ENCODE data around the gene PRSS27.
"Not testable (repeated sequence)": the region's sequence is repeated elsewhere in the genome, so short reads cannot be mapped to it uniquely, and the experiment has no call there.

Gene PRSS27

DNA sequence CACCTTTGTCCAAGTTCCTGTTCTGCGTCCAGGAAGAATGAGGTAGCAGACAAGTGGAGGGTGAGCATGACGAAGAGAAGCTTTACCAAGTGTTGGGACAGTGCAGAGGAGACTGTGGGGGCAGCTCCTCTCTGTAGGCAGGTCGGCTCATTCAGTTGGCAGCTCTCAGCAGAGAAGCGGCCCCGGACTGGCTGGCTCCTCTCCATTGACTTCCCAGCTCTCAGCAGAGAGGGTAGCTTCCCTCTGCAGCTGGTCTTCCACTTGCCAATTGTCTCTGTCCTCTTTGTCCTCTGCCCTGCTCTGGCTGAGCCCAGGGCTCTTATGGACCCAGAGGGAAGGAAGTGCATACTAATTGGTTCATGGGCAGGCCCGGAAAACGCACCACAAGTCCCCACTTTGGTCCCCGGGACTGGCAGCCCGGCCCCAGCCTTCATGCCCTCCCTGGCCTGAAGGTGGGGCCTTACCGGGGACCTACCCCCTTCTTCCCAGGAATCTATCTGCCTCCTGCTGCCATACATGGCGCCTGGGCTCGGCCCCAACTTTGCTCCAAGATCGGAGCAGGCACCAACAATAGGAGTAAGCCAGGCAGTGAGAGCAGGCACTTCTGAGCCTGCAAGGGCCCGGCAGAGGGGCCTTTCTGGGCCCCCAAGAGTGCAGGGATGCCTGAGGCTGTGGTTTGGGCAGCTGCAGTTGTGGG, 27.6 kb downstream of the PRSS27 start:
- no peak for DNase-seq

- no peak for DNase-seq
Measured at GRCh38 chr16:2691491-2692248, 28.4 kb downstream of the PRSS27 start.

GRCh38 chr16:2690852-2691251, 29.2 kb downstream of the PRSS27 start:
- DNase-seq, result no peak

DNA sequence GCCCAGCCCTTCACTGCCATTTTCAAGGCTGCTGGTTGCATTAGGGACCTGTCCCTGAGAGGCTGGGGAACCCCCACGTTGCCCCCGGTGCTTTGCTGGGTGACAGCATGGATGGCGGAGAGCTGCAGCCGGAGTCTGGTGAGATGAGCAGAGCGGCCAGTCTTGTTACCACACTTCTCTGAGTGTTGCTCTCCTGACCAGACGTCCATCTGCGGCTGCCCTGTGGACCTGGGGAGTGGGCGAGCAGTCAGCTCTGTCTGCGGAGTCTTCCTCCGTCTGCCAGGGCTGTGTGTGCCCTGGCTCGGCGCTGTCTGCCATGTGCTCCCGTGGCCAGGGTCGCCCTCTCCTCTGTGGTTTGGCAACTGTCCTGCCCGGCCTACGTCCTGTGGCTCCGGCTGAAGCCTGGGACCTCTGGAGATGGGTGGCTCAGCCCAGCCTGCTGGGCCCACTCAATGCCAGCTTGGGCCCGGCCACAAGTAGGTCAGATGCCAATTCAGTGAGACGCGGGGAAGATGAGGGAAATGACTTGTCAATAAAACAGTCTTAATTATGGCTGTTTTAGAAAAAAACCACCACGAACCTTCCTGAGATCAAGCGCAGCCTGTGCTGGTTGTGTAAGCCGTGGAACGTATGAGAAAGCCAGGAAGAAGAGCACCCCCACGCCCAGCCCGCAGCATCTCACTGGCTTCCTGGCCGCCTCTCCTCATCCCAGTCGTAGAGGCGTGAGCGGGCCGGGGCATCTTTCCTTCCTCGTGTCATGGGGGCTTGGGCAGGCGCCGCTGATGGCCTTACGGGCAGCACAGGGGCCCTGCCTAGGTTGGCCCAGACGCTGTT, 29.8 kb downstream of the PRSS27 start:
- no peak for DNase-seq

DNA sequence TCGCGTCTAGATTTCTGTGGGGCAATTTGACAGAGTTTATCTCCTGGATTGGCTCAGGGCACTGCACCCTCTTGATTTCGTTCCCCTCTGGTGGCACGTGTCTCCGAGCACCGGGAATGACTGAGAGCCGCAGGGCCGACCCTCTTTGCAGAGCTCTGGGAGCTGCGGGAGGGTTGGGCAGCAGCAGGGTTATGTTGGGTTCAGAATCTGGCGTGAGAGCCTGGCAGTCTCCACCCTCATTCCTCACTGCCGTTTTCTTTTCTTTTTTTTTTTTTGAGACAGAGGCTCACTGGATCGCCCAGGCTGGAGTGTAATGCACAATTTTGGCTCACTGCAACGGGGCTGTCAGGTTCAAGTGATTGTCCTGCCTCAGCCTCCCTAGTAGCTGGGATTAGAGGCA, 30.6 kb downstream of the PRSS27 start:
- DNase-seq, result not testable (repeated sequence)

GRCh38 chr16:2687531-2688308, 32.3 kb downstream of the PRSS27 start:
- no peak for DNase-seq

DNA sequence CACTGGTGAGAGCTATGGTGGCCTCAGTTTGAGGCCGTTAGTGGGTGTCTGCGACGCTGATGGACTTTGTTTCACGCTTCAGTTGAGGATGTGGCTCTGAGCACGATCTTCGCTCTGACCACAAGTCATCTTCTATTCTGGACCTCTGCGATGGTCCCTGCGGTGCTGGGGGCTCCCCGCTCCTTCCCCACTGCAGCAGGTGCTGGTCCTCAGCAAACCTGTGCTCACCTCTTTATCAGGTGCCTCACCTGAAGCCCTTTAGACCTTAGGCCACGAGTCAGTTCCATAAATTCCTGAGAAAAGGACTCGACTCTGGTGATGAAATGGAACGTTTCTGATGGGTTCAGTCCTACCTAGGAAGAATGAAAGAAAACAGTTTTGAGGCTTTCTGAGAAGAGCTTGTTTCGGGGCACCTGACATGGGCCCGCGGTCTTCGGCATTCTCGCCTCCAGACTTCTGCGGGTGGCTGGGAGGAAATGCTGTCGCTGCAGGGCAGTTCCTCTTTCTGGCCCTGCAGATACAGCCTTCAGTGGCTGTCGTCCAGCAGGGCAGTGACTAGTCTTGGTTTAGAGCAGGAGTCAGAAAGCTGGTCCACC, 33.0 kb downstream of the PRSS27 start:
- no peak for DNase-seq

- not testable (repeated sequence) for DNase-seq
Measured at GRCh38 chr16:2686075-2686474, 33.9 kb downstream of the PRSS27 start.

DNA sequence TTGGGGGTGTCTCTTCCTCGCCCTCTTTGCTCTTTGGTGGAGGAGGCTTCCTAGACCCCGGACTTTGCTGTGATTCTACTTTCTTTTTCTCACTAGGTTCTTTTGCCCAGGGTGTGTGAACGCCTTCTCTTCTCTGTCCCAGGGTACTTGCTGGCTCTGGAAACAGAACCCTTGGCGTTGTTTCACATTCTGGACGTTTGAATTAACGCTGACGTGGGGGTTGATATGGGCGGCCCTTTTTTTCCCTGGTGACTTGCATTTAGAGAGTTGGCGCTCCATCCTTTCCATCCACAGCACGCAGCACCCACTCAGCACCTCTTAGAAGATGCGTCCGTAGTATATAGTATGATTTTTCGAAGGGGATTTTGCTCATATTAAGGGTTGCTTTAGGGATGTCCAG, 37.0 kb downstream of the PRSS27 start:
- DNase-seq, result not testable (repeated sequence)

GRCh38 chr16:2682209-2683021, 37.6 kb downstream of the PRSS27 start, which contains the start of gene KCTD5:
Gene KCTD5 (plus strand): TSS chr16:2682523. CDS start chr16:2682549, 26 bp downstream.
- DNase-seq, result peak; percentile 82

- DNase-seq, result not testable (repeated sequence)
Measured at GRCh38 chr16:2680360-2680759, 39.7 kb downstream of the PRSS27 start.

DNA sequence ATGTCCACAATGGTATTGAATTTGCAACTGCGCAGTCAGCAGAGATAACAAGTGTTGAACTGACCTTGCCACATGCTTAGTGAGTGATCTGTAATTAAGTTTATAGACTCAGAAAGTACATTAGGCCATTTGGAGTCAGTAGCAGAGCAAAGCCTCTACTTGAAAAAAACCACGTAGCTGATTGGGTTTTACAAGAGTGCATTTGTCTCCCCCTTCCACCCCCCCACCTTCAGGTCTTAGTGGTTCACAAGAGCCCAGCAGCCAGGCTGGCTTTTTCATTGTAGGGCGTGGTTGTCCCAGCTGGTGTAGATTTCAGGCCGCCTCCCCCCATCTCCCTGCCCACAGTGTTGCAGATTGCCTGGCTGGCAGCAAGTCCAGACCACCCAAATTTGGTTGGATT, 40.1 kb downstream of the PRSS27 start:
- not testable (repeated sequence) for DNase-seq

- not testable (repeated sequence) for DNase-seq
Measured at GRCh38 chr16:2678206-2678965, 41.6 kb downstream of the PRSS27 start.

- DNase-seq, result not testable (repeated sequence)
Measured at GRCh38 chr16:2676937-2677336, 43.1 kb downstream of the PRSS27 start.

DNA sequence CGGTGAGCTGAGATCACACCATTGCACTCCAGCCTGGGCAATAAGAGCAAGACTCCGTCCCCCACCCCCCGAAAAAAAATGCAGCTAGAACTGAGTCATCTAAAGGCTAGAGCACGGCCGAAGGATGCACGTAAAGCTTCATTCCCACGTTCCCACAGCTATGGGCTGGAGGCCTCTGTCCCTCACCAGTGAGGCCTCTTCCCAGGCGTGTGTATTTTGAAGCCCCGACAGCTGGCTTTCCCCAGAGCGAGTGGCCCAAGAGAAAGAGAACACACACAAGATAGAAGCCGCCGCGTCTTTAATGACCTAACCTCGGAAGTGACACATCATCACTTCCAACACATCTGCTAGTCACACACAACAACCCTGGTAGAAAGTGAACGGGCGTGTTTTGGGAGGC, 44.3 kb downstream of the PRSS27 start:
- DNase-seq, result no peak

DNA sequence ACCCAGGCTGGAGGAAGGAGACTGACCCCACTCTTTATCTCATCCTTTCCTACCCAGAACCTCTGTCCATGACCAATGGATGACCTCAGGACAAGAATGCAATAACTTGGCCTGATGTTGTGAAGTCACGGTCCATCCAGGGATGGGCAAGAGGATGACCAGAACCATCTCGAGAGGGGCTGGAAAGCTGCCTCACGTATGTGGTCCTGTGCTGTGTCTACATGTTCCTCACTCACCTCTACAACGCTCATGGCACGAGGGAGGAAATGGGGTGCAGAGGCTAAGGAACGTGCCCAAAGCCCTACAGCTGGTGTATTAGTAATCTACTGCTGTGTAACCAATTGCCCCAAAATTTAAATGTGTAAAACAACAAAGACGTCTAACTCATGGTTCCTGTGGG, 45.0 kb downstream of the PRSS27 start:
- no peak for DNase-seq

DNA sequence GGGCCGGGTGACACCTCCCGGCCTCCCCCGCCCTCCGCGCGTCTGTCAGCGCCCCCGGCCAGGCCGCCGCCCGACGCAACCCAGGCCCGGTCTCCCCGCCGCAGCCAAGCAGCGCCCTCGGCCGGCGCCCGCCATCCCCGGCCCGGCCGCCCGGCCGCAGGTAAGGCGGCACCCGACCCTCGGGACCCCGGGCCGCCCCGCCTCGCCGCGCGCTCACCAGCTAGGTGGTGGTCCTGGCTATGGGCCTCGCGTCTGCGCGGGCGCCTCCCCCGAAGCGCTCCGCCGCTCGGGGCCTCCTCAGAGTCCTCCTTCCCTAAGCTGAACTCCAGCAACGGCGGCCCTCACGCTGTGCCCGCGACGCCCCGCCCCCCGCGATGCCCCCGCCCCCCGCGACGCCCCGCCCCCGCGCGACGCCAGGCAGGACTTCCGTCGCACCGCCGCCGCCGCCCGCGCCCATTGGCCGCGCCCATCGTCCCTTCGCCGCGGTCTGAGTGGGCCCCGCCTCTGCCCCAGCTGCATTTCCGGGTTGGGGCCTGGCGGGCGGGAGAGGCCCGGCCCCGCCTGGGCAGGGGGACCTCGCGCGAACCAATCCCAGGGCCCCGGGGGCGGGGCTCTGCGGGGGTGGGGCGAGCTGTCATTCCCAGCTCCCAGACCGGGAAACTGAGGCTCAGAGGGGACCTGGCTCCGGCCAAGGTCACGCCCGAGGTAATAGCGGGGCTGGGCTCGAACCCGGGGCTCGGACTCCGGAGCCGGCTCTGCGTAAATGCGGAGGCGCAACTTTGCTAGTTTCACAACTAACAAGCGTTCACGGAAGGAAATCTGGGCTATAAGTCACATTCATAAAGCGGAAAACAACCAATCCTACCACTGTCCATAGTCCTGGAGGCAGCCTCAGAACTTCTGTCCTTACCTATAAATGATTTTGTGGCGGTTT, 46.7 kb downstream of the PRSS27 start:
- peak; percentile 83 for DNase-seq

GRCh38 chr16:2671741-2672140, 48.3 kb downstream of the PRSS27 start:
- no peak for DNase-seq

DNA sequence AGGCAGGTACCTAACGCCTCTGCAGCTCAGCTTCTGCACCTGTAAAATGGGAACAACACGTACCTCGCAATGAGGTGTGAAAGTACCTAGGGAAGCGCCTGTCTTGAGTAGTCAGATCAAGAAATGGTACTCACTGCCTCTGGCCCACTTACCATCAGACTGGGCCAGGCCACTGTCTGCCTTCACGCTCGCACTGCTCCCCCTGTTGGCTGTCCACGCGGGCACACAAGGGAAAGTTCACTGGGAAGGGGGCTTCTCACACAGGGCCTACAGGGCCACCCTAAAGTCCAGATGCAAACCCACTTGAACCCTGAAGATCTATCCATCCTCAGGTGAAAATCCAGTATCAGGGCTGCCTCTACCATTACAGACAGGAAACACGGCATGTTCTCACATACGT, 48.8 kb downstream of the PRSS27 start:
- DNase-seq, result not testable (repeated sequence)
